GM21619 (cell line): ENCODE measurements around the gene SPG11.
"Not testable (repeated sequence)": the region's sequence is repeated elsewhere in the genome, so short reads cannot be mapped to it uniquely, and the experiment has no call there.

ENCODE experiments used
- ATAC-seq: cut with Tn5 transposase; IDR thresholded peaks from one replicate; pipeline ENCODE4 v1.9.1; 2021; ENCODE audit not compliant: unreplicated experiment

Gene SPG11

DNA sequence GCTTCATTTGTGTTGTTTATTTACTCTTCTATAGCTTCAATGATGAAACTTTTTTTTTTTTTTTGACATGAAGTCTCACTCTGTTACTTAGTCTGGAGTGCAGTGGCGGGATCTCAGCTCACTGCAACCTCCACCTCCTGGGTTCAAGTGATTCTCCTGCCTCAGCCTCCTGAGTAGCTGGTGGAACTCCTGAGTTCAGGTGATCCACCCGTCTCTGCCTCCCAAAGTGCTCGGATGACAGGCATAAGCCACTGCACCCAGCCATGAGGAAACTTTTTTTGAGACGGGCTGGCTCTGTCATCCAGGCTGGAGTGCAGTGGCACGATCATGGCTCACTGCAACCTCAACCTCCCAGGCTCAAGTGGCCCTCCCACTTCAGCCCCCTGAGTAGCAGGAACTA, 131.2 kb downstream of the SPG11 start:
- ATAC-seq: not testable (repeated sequence)

DNA sequence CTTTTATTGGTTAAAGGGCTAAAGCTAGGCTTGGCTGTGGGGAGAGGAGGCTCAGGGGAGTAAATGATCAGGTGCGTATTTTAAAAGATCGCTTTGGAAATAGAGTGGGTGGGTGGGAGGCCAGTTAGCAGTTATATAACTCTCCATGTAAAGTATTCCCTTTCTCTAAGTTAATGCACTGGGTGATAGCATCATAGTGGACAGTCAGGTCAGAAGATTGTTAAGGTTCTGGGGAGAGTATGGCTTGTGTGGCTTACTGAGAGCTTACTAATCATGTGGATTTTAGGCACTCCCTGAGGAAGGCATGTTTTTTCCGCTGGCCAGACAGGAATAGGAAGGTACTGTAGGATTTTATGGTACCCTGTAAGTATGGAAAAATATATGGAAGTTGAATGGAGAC, 132.8 kb downstream of the SPG11 start:
- no peak for ATAC-seq

GRCh38 chr15:44529864-44530604, 133.4 kb downstream of the SPG11 start:
- no peak for ATAC-seq

- ATAC-seq: no peak
Observed at GRCh38 chr15:44527241-44527640, 136.2 kb downstream of the SPG11 start.

GRCh38 chr15:44525018-44525417, 138.4 kb downstream of the SPG11 start:
- ATAC-seq: no peak

DNA sequence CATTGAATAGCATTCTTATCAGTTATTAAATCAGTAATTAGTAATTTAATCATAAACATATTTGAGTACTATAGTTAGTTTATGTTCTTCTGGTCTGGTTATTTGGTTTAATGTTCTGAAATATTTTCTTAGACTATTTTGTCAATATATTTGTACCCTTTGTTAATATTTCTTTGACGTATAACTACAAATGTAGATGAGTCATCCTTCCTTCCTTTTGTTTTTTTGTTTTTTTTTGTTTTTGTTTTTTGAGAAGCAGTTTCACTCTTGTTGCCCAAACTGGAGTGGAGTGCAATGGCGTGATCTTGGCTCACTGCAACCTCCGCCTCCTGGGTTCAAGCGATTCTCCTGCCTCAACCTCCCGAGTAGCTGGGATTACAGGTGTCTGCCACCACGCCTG, 143.9 kb downstream of the SPG11 start:
- ATAC-seq: no peak

DNA sequence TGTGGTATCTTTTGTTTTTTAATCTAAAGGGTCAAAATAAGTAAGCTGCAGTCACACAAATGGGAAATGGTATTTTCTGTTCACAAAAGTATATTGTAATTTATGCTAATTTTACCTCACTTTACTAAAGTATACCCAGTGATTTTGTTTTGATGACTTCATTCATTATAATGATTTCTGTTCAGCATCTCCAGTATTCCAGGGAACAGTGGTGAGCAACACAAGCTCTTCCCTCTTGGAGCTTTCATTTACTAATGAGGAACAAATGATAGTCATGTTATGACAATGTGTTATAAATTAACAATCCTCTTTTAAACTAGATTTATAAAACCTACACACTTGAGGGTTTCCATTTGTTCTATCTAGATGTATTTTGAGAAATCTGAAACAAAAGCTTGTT, 147.0 kb downstream of the SPG11 start:
- ATAC-seq: no peak
